ENCODE measurements around the gene ANOS1. TPM values are rescaled to one million over a fixed set of nuclear protein-coding genes. Genes with fewer than 3 reads are reported as not detected.

The ANOS1 gene
- total RNA-seq, 1 experiment from 2014 or later = 0.05 TPM

DNA sequence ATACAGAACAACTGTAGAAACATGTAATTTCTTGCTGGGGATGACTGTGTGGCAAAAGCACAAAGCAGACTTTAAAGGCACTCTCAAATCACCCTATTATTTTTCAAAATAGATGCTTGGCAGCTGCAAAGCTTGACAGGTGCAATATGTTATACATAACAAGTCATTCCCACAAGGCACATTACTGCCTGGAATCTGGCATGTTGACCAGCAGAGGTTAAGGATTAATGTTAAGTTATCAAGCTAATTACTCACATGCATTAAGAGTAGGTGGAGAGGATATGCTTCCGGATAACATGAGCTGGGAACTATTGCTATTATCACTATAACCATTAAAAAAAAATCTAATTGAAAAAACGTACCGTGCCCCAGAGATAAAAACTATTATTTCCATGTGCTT is 17.8 kb downstream of the ANOS1 start:
- H3K4me1 Mint-ChIP-seq (ENCODE audit: insufficient read depth, unreplicated experiment) = no peaks in the 10 kb centered on the region
- H3K27ac Mint-ChIP-seq (ENCODE audit: low read depth, unreplicated experiment) = no peak overlapping the region
- ChIA-PET POLR2A (interaction anchor here (0.6 kb wide), 1 partner anchor 10 kb away, joined by 3 read pairs; no protein-coding TSS in a partner anchor), CTCF (interaction anchor here (1.1 kb wide), 1 partner anchor 49 kb away, joined by 3 read pairs; no protein-coding TSS in a partner anchor)
- H3K9me3 Mint-ChIP-seq (ENCODE audit: unreplicated experiment) = peaks cover 6% of the 10 kb centered on the region
- BruUV-seq (replicated peaks) = no TSS peak
- no peak for DNase-seq (ENCODE audit: unreplicated experiment)
- TF ChIP-seq, protein P1, sequence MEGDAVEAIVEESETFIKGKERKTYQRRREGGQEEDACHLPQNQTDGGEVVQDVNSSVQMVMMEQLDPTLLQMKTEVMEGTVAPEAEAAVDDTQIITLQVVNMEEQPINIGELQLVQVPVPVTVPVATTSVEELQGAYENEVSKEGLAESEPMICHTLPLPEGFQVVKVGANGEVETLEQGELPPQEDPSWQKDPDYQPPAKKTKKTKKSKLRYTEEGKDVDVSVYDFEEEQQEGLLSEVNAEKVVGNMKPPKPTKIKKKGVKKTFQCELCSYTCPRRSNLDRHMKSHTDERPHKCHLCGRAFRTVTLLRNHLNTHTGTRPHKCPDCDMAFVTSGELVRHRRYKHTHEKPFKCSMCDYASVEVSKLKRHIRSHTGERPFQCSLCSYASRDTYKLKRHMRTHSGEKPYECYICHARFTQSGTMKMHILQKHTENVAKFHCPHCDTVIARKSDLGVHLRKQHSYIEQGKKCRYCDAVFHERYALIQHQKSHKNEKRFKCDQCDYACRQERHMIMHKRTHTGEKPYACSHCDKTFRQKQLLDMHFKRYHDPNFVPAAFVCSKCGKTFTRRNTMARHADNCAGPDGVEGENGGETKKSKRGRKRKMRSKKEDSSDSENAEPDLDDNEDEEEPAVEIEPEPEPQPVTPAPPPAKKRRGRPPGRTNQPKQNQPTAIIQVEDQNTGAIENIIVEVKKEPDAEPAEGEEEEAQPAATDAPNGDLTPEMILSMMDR (IDR thresholded peaks at IDR 0.05; ENCODE audit: unreplicated experiment) = no peak
- no peak overlapping the region for H3K4me3 Mint-ChIP-seq (ENCODE audit: unreplicated experiment)
- peaks cover 10% of the 10 kb centered on the region for H3K36me3 Mint-ChIP-seq (ENCODE audit: insufficient read depth, unreplicated experiment)
- intact Hi-C loops (cut with micrococcal nuclease) = no loop called here
- H3K27me3 Mint-ChIP-seq (ENCODE audit: insufficient read depth, unreplicated experiment) = no peaks in the 10 kb centered on the region

DNA sequence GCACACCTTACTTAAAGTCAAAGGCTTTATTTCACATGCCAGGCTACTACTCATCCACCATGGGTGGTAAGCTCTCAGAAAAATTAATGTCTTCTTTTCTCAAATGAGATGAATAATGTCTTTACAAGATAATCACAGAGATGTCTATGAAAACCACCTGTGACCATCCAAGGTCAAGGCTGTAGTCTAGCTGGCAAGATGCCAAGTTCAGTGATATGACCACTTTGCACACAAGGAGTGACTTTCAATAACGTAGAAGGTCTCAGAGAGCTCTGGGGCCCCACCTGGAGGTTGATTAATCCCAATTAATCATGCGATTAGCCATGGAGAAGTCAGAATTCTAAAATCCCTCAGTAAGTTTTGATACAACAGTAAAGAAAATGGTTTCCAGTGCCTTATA is 20.5 kb downstream of the ANOS1 start:
- Mint-ChIP-seq H3K36me3 (ENCODE audit: insufficient read depth, unreplicated experiment) (peaks cover 10% of the 10 kb centered on the region), H3K9me3 (ENCODE audit: unreplicated experiment) (peaks cover 8% of the 10 kb centered on the region), H3K27me3 (ENCODE audit: insufficient read depth, unreplicated experiment) (peaks cover 10% of the 10 kb centered on the region), H3K4me3 (ENCODE audit: unreplicated experiment) (no peak overlapping the region), H3K27ac (ENCODE audit: low read depth, unreplicated experiment) (no peak overlapping the region), H3K4me1 (ENCODE audit: insufficient read depth, unreplicated experiment) (no peaks in the 10 kb centered on the region)
- BruUV-seq (replicated peaks) = no TSS peak
- ChIA-PET POLR2A (interaction anchor here (0.7 kb wide), 1 partner anchor 104 kb away, joined by 3 read pairs; no protein-coding TSS in a partner anchor), CTCF (interaction anchor here (0.7 kb wide), 1 partner anchor 11 kb away, joined by 3 read pairs; no protein-coding TSS in a partner anchor)
- intact Hi-C loops (cut with micrococcal nuclease) = no loop called here
- TF ChIP-seq, protein P1 (IDR thresholded peaks at IDR 0.05; ENCODE audit: unreplicated experiment) = no peak
- DNase-seq (ENCODE audit: unreplicated experiment) = no peak

DNA sequence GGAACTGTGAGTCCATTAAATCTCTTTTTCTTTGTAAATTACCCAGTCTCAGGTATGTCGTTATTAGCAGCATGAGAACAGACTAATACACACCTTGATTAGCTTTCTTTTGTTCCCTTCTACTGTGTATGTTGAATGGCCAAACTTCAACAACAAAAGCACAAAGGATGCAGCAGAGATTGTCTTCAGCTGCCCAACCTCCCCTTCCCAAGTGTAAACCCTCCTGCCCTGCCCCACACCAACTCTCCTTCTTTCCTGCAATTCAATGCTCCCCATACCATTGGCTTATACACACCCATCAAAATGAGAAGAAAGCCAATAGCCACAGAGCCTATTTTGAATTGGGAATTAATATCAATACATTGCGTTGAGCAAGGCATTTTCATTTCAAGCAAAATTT is 27.8 kb downstream of the ANOS1 start:
- Mint-ChIP-seq H3K27ac (ENCODE audit: low read depth, unreplicated experiment) (no peak overlapping the region), H3K9me3 (ENCODE audit: unreplicated experiment) (peaks cover 8% of the 10 kb centered on the region), H3K36me3 (ENCODE audit: insufficient read depth, unreplicated experiment) (no peaks in the 10 kb centered on the region), H3K4me3 (ENCODE audit: unreplicated experiment) (no peak overlapping the region), H3K27me3 (ENCODE audit: insufficient read depth, unreplicated experiment) (peaks cover 17% of the 10 kb centered on the region), H3K4me1 (ENCODE audit: insufficient read depth, unreplicated experiment) (no peaks in the 10 kb centered on the region)
- ChIA-PET POLR2A (no interaction called here), CTCF (no interaction called here)
- no peak for DNase-seq (ENCODE audit: unreplicated experiment)
- BruUV-seq (replicated peaks) = no TSS peak
- TF ChIP-seq, protein P1 (IDR thresholded peaks at IDR 0.05; ENCODE audit: unreplicated experiment) = no peak
- intact Hi-C loops (cut with micrococcal nuclease) = no loop called here

DNA sequence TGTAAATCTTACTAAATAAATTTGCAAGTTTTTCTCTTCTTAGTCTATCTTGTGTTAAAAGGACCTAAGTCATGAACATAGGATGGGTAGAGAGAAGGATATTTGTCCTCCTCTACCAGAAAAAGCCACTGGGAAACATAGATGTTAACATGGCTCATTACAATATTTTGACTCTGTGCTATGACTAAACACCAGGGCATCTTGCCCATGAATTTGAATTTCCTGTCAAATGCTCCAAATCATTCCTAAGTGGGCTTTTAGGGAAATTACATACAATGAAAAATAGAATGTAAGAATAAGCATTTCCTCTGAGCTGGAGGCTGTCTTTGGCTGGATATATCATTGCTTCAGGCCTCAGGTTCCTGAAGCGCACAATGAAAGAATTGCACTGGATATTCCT is 39.1 kb downstream of the ANOS1 start:
- Mint-ChIP-seq H3K9me3 (ENCODE audit: unreplicated experiment) (peaks cover 6% of the 10 kb centered on the region), H3K36me3 (ENCODE audit: insufficient read depth, unreplicated experiment) (no peaks in the 10 kb centered on the region), H3K27ac (ENCODE audit: low read depth, unreplicated experiment) (no peak overlapping the region), H3K27me3 (ENCODE audit: insufficient read depth, unreplicated experiment) (peaks cover 10% of the 10 kb centered on the region), H3K4me1 (ENCODE audit: insufficient read depth, unreplicated experiment) (no peaks in the 10 kb centered on the region), H3K4me3 (ENCODE audit: unreplicated experiment) (no peak overlapping the region)
- no TSS peak for BruUV-seq (replicated peaks)
- CTCF ChIA-PET = no interaction called here
- intact Hi-C loops (cut with micrococcal nuclease) = no loop called here
- POLR2A ChIA-PET = no interaction called here
- TF ChIP-seq, protein P1 (IDR thresholded peaks at IDR 0.05; ENCODE audit: unreplicated experiment) = no peak
- DNase-seq (ENCODE audit: unreplicated experiment) = no peak
